K562 (cell line): Measurements from ENCODE around the gene METAP1D. TPM values are rescaled to one million over a fixed set of nuclear protein-coding genes. Genes with fewer than 3 reads are reported as not detected.

Experiments used
- ATF1 ChIP-seq, 2 experiments: fragments of 450-650 bp in 1 of 2; IDR thresholded peaks; 2 replicates each; pipeline ENCODE4 v1.6.1; 2016; ENCODE audit warnings: missing compliant biosample characterization in 1 of 2, missing genetic modification characterization in 1 of 2
- GATAD2B ChIP-seq: fragments of 450-650 bp; IDR thresholded peaks from 2 replicates; pipeline ENCODE4 v1.6.1; 2017; ENCODE audit warnings: mild to moderate bottlenecking, borderline replicate concordance
- ILK ChIP-seq: fragments of 450-650 bp; IDR thresholded peaks from 2 replicates; pipeline ENCODE4 v1.6.1; 2016; ENCODE audit warnings: missing genetic modification characterization, low read depth, mild to moderate bottlenecking, missing compliant biosample characterization, moderate library complexity, borderline replicate concordance
- LEF1 ChIP-seq: fragments of 450-650 bp; IDR thresholded peaks from 2 replicates; pipeline ENCODE4 v1.6.1; 2016; ENCODE audit warnings: mild to moderate bottlenecking
- MTA2 ChIP-seq: fragments of 450-650 bp; IDR thresholded peaks from 2 replicates; pipeline ENCODE4 v1.6.1; 2016; ENCODE audit warnings: low read depth
- PURB ChIP-seq: sonication (generic); formaldehyde crosslinking; IDR thresholded peaks from 2 replicates; pipeline ENCODE4 v1.9.0; 2021; ENCODE audit warnings: low read depth, mild to moderate bottlenecking, missing genetic modification reagents
- RBM14 ChIP-seq: fragments of 200-400 bp; formaldehyde crosslinking; IDR thresholded peaks from 2 replicates; pipeline ENCODE4 v1.6.1; 2018; ENCODE audit warnings: low read depth, mild to moderate bottlenecking, low read length, moderate library complexity, borderline replicate concordance; ENCODE audit not compliant: insufficient read depth
- RFX5 ChIP-seq: IDR thresholded peaks from 2 replicates; pipeline ENCODE4 v1.6.1; 2011; ENCODE audit warnings: low read depth, mild to moderate bottlenecking, improper control_type of control experiment, low read length
- SMARCA4 ChIP-seq: fragments of 450-650 bp; IDR thresholded peaks from 2 replicates; pipeline ENCODE4 v1.6.1; 2016
- ZC3H8 ChIP-seq: fragments of 450-650 bp; IDR thresholded peaks from 2 replicates; pipeline ENCODE4 v1.6.1; 2017
- ZNF23 ChIP-seq: fragments of 250-450 bp; sonication (Bioruptor Pico); IDR thresholded peaks from 2 replicates; pipeline ENCODE4 v1.4.0; 2020; ENCODE audit warnings: mild to moderate bottlenecking
- ZNF347 ChIP-seq: fragments of 450-650 bp; formaldehyde crosslinking; IDR thresholded peaks from 2 replicates; pipeline ENCODE4 v1.4.0; 2020; ENCODE audit warnings: low read depth, mild to moderate bottlenecking, moderate library complexity
- polyA plus RNA-seq, 8 experiments: library from polyadenylated mRNA; depleted of rRNA in 4 of 8; stranded (reverse) in 5 of 8; unstranded in 3 of 8; fragments of >200 nt; fragmentation: Nextera tagmentation in 2 of 8; fragmentation: Illumina TruSeq in 1 of 8; extraction: Ambion mirVana in 2 of 8; extraction: Trizol in 1 of 8; gene quantifications; 2 replicates each; pipeline versions ENCODE4 v1.2.1 to v1.2.3, GENCODE V29; 2011 to 2014; ENCODE audit warnings: inconsistent platforms in 1 of 8, missing spikeins in 1 of 8
- total RNA-seq, 7 experiments: library from RNA; depleted of rRNA in 6 of 7; stranded (reverse); fragments of >200 nt in 6 of 7; fragmentation: Illumina TruSeq in 2 of 7; extraction: Trizol in 2 of 7; gene quantifications; 2 replicates each; pipeline versions ENCODE4 v1.2.1 to v1.2.3, GENCODE V29; 2011 to 2021; ENCODE audit warnings: low replicate concordance in 1 of 7
- TF ChIP-seq, protein P1 (sequence below), 2 experiments: fragments of 450-650 bp; IDR thresholded peaks; 2 replicates each; pipeline ENCODE4 v1.6.1; 2016
- TF ChIP-seq, protein P2 (sequence below), 2 experiments: fragments of 450-650 bp; IDR thresholded peaks; 2 replicates each; pipeline ENCODE4 v1.6.1; 2018; ENCODE audit warnings: mild to moderate bottlenecking in 2 of 2, low read depth in 1 of 2; ENCODE audit not compliant: partially characterized antibody in 2 of 2
- TF ChIP-seq, protein P3 (sequence below): sonication (generic); formaldehyde crosslinking; IDR thresholded peaks from 2 replicates; pipeline ENCODE4 v1.8.1; 2023; ENCODE audit warnings: missing genetic modification reagents, mild to moderate bottlenecking, borderline replicate concordance
- TF ChIP-seq, protein P4 (sequence below): fragments of 450-650 bp; formaldehyde crosslinking; IDR thresholded peaks from 2 replicates; pipeline ENCODE4 v1.4.0; 2022; ENCODE audit warnings: missing genetic modification characterization

Gene METAP1D
- total and polyA plus RNA-seq, 9 of the 15 experiments (the other 6 are each of a cell fraction or from before 2014, with no cell fraction given), result 8.0 to 23.4 (median 15.7) TPM

DNA sequence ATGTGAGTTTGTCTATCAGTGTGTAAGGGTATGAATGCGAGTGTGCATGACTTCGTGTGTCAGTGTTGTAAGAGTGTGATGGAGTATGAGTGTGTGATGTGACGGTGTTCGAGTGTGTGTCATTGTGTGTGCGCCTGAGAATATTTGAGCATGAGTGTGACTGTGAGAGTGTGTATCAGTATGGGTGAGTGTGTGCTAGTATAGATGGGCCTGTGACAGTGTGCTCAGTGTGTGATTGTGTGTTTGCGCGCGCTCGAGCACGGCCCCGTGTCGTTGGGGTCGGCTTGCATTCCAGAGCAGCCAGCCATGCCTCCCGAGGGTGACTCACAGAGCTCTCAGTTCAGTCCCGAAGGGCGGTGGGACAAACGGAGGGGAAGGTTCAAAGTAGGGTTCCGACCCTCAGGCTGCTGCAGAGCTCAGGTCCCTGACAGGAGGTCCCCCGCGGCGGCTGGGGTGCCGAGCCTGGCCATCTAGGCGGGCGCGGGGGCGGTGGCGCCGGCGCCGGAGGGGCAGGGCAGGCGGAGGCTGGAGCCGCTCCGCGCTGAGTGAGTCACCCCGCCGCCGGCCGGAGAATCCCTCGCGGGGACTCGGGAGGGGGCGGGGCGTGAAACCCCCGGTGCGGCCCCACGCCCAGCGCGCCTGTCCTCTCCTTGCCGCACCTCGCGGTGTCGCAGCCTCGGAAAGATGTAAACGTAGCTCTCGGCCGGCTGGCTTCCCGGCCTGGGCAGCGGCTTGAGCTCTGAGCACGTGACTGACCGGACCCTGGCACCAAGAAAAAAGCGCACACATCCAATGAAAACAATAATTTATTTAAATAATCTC lies 99.1 kb downstream of the METAP1D start (continued):
- TF ChIP-seq, protein P1, sequence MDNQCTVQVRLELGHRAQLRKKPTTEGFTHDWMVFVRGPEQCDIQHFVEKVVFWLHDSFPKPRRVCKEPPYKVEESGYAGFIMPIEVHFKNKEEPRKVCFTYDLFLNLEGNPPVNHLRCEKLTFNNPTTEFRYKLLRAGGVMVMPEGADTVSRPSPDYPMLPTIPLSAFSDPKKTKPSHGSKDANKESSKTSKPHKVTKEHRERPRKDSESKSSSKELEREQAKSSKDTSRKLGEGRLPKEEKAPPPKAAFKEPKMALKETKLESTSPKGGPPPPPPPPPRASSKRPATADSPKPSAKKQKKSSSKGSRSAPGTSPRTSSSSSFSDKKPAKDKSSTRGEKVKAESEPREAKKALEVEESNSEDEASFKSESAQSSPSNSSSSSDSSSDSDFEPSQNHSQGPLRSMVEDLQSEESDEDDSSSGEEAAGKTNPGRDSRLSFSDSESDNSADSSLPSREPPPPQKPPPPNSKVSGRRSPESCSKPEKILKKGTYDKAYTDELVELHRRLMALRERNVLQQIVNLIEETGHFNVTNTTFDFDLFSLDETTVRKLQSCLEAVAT (IDR thresholded peaks at IDR 0.05), result peak; percentile 88
- TF ChIP-seq PURB (CRISPR knock-in tag) (no peak), GATAD2B (peak; percentile 98), MTA2 (no peak), SMARCA4 (peak; percentile 67), ZNF23 (CRISPR knock-in tag) (no peak), ILK (no peak), ZC3H8 (no peak), ZNF347 (CRISPR knock-in tag) (no peak), LEF1 (no peak), ATF1 (CRISPR knock-in tag; IDR thresholded peaks at IDR 0.05) (no peak), ATF1 (tag; IDR thresholded peaks at IDR 0.05) (peak; percentile 61), RFX5 (no peak), RBM14 (no peak)
- TF ChIP-seq, protein P2, sequence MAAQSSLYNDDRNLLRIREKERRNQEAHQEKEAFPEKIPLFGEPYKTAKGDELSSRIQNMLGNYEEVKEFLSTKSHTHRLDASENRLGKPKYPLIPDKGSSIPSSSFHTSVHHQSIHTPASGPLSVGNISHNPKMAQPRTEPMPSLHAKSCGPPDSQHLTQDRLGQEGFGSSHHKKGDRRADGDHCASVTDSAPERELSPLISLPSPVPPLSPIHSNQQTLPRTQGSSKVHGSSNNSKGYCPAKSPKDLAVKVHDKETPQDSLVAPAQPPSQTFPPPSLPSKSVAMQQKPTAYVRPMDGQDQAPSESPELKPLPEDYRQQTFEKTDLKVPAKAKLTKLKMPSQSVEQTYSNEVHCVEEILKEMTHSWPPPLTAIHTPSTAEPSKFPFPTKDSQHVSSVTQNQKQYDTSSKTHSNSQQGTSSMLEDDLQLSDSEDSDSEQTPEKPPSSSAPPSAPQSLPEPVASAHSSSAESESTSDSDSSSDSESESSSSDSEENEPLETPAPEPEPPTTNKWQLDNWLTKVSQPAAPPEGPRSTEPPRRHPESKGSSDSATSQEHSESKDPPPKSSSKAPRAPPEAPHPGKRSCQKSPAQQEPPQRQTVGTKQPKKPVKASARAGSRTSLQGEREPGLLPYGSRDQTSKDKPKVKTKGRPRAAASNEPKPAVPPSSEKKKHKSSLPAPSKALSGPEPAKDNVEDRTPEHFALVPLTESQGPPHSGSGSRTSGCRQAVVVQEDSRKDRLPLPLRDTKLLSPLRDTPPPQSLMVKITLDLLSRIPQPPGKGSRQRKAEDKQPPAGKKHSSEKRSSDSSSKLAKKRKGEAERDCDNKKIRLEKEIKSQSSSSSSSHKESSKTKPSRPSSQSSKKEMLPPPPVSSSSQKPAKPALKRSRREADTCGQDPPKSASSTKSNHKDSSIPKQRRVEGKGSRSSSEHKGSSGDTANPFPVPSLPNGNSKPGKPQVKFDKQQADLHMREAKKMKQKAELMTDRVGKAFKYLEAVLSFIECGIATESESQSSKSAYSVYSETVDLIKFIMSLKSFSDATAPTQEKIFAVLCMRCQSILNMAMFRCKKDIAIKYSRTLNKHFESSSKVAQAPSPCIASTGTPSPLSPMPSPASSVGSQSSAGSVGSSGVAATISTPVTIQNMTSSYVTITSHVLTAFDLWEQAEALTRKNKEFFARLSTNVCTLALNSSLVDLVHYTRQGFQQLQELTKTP (IDR thresholded peaks at IDR 0.05; ENCODE audit: low read depth in 1 of 2, partially characterized antibody in 2 of 2), result peak in 1 of 2 experiments; percentile 33
- TF ChIP-seq, protein P3, sequence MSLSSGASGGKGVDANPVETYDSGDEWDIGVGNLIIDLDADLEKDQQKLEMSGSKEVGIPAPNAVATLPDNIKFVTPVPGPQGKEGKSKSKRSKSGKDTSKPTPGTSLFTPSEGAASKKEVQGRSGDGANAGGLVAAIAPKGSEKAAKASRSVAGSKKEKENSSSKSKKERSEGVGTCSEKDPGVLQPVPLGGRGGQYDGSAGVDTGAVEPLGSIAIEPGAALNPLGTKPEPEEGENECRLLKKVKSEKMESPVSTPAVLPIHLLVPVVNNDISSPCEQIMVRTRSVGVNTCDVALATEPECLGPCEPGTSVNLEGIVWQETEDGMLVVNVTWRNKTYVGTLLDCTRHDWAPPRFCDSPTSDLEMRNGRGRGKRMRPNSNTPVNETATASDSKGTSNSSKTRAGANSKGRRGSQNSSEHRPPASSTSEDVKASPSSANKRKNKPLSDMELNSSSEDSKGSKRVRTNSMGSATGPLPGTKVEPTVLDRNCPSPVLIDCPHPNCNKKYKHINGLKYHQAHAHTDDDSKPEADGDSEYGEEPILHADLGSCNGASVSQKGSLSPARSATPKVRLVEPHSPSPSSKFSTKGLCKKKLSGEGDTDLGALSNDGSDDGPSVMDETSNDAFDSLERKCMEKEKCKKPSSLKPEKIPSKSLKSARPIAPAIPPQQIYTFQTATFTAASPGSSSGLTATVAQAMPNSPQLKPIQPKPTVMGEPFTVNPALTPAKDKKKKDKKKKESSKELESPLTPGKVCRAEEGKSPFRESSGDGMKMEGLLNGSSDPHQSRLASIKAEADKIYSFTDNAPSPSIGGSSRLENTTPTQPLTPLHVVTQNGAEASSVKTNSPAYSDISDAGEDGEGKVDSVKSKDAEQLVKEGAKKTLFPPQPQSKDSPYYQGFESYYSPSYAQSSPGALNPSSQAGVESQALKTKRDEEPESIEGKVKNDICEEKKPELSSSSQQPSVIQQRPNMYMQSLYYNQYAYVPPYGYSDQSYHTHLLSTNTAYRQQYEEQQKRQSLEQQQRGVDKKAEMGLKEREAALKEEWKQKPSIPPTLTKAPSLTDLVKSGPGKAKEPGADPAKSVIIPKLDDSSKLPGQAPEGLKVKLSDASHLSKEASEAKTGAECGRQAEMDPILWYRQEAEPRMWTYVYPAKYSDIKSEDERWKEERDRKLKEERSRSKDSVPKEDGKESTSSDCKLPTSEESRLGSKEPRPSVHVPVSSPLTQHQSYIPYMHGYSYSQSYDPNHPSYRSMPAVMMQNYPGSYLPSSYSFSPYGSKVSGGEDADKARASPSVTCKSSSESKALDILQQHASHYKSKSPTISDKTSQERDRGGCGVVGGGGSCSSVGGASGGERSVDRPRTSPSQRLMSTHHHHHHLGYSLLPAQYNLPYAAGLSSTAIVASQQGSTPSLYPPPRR (CRISPR knock-in tag), result no peak
- TF ChIP-seq, protein P4, sequence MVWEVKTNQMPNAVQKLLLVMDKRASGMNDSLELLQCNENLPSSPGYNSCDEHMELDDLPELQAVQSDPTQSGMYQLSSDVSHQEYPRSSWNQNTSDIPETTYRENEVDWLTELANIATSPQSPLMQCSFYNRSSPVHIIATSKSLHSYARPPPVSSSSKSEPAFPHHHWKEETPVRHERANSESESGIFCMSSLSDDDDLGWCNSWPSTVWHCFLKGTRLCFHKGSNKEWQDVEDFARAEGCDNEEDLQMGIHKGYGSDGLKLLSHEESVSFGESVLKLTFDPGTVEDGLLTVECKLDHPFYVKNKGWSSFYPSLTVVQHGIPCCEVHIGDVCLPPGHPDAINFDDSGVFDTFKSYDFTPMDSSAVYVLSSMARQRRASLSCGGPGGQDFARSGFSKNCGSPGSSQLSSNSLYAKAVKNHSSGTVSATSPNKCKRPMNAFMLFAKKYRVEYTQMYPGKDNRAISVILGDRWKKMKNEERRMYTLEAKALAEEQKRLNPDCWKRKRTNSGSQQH (CRISPR knock-in tag), result peak; percentile 82
